Left renal pelvis (tissue), 4 donors: ENCODE results near the gene MORN1. TPM values are rescaled to one million over a fixed set of nuclear protein-coding genes. Genes with fewer than 3 reads are reported as not detected.
"Not testable (repeated sequence)": the region's sequence is repeated elsewhere in the genome, so short reads cannot be mapped to it uniquely, and the experiment has no call there.

Source experiments
- DNase-seq, 4 donors: peaks; one replicate each; pipeline ENCODE4 v3.0.0-alpha.2; 2013; ENCODE audit warnings: low read depth in 4 of 4, low spot score in 3 of 4
- polyA plus RNA-seq, 4 donors: library from polyadenylated mRNA; unstranded; fragments of 120-200 nt; gene quantifications; one replicate each; pipeline ENCODE4 v1.2.1, GENCODE V29; 2013; ENCODE audit not compliant: insufficient read length in 4 of 4

The MORN1 gene
- polyA plus RNA-seq: 10 to 100 TPM in 2 of 4 donors, 1 to 10 TPM in 2; 7.9 to 16.7 (median 11.1) TPM

DNA sequence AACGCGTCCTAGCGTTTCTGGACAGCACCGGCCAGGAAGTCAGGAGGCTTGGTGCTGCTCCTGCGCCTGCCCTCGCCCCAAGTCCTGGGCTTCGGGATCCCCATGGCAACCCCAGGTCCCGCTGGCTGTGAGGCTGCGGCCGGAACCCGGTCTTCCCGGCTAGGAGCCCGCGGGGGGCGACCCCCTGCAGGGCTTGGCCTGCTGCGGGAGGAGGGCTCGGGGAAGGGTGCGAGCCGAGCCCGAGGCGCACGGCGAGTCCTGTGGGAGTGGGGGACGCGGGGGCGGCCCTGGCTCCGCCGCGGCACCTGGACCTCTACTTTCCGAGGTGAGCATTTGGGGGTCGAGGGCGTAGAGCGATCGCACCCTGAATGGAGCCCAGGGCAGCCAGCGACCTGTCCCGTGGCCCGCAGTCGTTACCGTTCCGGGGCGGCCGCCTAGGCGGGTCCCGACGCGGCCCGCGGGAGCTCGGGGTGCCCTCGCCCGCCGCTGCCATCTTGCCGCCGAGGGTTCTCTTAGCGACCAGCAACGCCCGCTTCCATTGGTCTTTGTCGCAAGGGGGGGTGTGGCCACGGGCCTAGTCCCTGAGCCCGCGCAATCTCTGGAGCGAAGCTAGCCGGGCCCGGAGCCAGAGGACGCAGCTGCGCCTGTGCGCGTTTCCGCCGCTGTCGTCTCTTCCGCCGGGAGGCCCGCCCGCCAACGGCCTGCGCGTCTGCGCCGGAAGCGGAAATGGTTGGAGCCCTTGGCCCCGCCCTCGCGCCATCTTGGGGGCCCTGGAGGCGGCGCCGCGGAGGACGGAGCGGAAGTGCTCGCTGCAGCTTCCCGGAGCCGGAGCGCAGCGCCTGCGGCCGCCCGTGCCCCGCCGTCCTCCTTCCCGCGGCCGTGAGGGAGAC lies at the start of gene MORN1, which contains the start of gene RER1:
Gene MORN1 (minus strand): TSS at position 514 of the 890 bp plus-strand sequence. CDS start 21 bp downstream, at position 493.
Gene RER1 (plus strand): TSS at position 801 of the 890 bp plus-strand sequence. CDS start 3,950 bp downstream, outside the sequence.
- DNase-seq: peak; percentile 96 to 97 (median 96)

DNA sequence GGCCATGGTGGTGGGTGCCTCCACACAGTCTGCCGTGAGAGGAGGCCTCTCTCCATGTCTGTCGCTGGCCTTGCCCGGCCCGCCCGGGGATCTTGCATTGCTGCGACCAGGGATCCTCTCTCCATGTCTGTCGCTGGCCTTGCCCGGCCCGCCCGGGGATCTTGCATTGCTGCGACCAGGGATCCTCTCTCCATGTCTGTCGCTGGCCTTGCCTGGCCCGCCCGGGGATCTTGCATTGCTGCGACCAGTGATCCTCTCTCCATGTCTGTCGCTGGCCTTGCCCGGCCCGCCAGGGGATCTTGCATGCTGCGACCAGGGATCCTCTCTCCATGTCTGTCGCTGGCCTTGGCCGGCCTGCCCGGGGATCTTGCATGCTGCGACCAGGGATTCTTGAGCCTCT lies 49.0 kb upstream of the MORN1 start:
- not testable (repeated sequence) for DNase-seq

DNA sequence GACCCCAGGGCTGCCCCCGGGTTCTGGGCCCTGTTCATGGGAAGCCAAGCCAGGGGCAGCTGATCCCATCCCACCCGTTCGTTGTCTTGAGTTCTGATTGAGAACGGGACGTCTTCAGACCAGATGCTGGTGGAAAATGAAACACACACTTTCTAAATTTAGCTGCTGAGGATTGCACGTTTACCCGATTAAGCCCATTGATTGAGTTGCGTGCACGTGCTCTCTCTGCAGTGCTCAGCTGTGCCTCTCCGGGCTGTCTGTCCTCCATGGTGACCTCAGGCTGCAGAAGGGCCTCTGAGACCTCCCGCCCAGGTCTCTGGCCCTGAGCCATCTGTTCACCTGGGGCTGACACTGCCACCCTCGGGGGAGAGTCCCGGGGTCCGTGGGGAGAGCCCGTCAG lies 48.0 kb upstream of the MORN1 start:
- DNase-seq: no peak

DNA sequence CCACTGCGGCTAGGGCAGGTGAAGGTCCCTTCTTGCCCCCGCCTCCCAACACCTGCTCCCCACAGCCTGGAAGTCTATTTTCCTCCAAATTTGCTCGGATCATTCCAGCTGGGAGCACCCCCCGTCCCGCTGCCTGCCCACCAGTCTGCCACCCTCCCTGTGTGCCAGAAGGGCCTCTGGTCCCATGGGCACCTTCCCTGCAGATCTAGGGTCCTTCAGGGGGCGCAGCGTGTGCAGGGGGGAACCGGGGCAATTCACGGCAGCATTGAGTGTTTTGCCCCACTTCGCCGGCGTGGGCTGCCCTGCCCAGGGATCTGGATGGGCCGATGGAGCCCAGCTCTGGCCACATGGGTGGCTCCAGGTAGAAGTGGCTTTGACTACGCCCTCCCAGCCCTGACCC lies 47.3 kb upstream of the MORN1 start:
- no peak for DNase-seq

DNA sequence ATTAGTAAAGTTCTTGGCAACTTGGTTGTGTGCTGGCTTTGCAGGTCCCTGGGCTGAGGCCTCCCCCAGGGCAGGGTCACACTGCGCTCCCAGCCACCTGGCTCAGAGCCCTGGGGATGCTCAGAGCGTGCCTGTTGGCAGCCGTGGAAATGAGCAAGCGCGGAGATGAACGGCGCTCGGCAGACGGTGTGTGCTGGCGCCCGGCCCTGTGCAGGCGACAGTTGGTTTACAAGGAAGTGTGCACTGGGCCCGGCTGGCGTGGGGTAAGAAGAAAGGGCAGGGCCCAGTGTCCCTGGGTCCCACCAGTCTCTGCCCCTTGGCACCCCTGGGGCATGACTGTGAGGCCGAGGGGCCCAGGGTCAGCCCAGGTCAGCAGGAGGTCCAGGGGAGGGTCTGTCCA lies 46.7 kb upstream of the MORN1 start:
- DNase-seq: no peak

DNA sequence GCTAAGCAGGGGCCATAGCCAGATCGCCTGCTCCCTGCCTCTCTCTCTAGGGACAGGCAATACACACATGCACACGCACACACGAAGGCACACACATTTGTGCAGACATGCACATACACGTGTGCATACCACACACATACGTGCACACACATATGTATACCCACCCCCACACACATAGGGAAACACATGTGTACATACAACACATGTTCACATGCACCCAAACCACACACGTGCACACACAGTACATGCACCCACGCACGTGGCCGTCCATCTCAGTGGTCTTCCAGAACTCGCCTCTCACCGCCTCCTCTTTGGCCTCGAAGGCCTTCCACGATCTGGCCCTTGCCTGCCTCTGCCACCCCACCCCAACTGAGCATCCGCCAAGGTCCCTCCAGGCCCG lies 46.3 kb upstream of the MORN1 start:
- no peak for DNase-seq

DNA sequence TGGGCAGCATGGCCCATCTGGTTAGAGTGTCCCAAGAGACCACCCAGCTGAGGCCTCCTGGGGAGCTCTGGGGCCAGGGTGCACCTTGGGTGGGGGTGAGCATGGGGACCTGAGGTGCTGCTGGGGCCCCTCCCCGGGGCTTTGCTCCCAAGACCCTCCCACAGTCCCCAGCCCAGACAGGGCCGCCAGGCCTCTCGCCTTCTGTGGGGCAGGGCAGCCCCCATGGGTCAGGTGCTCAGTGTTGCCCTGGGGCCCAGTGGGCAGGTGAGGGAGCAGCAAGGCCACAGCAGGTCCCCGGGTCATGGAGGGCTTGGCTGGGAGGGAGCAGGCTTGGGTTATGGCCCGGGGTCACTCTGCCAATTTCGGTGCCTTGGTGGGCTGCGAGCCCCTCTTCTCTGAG lies 45.5 kb upstream of the MORN1 start:
- DNase-seq: no peak

DNA sequence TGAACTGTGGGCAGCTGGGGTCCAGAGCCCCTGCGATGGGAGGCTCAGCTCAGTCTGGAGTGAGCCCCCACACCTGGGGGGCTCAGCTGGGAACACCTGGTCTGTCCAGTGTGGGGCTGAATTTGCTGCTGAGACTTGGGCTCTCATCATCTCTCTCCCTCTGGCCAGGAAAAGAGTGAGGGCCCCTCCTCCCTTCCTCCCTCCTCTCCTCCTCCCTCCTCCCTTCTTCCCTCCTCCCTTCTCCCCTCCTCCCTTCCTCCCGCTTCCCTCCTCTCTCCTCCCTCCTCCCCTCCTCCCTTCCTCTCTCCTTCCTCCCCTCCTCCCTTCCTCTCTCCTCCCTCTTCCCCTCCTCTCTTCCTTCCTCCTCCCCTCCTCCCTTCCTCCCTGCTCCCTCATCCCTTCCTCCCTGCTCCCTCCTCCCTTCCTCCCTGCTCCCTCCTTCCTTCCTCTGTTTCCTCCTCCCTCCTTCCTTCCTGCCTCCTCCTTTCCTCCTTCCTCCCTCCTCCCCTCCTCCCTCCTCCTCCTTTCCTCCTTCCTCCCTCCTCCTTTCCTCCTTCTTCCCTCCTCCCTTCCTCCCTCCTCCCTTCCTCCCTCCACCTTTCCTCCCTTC lies 44.5 kb upstream of the MORN1 start:
- DNase-seq: no peak

DNA sequence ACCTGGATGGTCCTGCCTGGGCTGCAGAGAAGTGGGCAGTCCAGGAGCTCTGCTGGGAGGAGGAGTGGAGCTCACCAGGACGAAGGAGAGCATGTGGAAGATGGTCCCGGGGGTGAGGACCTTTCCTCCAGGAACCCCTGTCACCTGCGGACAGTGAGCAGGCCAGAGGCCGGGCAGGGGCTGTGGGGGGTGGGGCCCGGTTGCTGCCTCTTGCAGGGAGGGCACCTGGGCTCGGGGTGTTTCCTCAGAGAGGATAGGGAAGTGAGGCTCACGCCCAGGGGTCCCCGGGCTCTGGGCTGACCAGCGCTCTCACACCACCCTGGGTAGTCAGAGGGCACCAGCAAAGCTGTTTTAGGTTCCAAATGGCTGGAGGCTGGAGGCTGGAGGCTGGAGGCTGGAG lies 43.7 kb upstream of the MORN1 start:
- no peak for DNase-seq

DNA sequence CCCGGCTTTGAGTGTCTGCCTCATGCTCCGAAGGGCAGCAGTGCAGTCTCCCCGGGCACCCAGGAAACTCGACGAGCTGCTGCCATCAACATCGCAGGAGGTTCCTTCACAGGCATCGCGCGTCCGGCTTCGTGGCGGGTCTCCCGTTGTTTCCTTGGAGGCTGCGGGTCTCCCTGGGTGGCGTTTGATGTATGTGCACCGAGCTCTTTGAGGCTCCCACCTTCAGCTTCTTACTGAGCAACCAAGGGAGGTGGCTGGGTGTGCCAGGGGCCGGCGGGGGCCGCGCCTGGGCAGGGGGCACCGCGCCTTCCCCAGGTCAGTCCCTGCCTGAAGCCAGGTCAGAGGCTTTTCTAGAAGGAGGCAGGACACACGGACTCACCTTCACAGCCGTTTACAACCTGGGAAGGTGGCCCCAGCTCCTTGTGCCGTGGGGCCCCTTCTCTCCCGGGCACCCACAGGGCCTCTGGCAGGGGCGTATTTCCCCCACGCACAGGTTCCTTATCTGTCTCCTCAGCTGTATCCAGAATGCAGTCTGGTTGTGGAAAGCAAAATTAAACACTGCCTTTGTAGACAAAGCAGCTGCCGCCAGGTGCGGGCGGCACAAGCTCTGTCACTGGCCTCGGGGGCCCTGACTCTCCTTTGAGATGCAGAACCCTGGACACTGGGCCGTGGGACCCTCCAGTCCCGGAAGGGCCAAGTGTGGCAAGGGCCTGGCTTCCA lies 42.7 kb upstream of the MORN1 start:
- DNase-seq: no peak

DNA sequence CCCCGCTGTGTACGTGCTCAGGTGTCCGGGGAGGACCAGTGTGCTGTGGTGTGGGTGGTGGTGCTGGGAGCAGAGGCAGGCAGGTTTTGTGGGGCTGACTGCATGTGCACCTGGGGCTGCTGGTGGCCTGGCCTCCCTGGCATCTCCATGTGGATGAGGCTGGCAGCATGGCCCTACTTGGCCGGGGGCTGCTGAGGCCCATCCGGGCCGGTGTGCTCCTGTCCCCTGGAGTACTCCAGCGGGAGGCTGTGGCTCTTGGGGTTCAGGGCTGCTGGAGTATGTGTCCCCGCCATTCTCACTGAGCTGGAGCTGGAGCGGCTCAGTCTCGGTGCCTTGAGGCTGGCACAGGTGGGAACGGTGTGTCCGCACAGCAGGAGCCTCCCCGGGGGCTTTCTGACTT lies 41.8 kb upstream of the MORN1 start:
- no peak for DNase-seq

DNA sequence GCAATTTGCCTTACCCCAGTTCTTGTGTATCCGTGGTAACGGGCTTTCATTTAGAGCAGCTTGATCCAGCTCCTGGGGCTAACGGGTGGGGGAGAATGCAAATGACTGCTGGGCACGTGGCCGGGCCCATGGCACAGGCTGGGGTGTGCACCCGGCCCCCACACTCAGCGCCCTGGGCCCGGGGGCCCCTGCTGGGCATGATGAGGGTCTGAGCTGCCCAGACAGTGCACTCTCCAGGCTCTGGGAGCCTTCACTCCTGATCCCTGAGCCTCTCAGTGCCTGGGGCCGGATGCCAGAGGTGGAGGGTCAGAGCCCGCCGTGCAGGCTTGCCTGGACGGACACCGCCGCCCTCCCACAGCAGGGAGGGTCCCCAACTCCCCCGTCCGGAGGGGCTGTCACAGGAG lies 41.1 kb upstream of the MORN1 start:
- no peak for DNase-seq

DNA sequence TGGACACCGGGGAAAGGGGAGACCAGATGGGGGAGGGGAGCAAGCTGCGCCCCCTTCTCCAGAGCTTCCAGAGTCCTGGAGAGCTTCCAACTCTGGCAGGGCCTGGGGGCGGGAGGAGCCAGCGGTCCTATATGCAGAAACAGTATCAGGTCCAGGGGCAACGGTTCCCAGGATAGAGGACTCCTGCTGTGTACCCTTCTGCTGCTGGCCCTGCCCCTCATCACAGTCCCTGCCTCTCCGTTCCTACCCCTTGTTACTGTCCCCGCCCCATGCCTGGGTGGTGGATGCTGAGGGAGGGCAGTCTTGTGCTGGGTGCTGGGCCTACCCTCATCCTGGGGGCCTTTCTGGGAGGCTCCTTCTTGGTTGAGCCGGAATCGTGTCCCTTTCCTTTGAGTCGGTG lies 40.2 kb upstream of the MORN1 start:
- DNase-seq: no peak

DNA sequence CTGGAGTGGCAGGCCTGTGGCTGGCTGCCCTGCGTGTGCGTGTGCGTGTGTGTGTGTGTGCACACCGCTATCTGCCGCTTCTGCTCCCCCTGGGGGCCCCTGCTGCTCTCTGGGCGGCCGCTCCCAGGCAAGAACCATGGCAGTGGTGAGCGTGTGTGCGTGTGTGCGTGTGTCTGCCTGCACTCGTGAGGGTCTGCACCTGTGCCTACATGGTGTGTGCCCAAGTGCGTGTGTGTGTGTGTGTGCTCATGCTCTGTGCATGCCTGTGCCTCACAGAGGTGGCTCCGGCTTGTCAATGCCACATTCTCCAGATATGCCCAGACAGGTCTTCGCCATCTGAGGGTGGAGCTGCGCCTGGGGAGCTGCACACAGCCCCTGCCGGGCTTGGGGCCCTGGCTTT lies 39.7 kb upstream of the MORN1 start:
- no peak for DNase-seq

DNA sequence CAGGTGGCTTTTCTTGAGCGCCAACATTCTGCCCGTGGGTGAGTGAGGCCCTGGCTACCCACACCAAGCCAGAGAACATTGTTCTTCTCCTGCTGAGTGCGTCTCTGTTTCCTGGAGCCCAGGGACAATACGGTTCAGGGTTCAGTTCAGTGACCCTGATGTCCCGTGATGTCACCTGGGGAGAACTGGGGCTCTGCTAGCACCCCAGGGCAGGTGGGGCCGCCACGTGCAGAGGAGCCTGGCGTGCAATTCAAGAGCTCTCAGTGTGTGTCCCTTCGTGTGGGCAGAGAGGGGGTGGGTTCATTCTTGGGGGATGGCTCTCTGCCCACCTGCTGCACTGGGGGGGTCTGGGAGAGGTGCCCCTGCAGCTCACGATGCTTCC lies 39.2 kb upstream of the MORN1 start:
- DNase-seq: no peak

DNA sequence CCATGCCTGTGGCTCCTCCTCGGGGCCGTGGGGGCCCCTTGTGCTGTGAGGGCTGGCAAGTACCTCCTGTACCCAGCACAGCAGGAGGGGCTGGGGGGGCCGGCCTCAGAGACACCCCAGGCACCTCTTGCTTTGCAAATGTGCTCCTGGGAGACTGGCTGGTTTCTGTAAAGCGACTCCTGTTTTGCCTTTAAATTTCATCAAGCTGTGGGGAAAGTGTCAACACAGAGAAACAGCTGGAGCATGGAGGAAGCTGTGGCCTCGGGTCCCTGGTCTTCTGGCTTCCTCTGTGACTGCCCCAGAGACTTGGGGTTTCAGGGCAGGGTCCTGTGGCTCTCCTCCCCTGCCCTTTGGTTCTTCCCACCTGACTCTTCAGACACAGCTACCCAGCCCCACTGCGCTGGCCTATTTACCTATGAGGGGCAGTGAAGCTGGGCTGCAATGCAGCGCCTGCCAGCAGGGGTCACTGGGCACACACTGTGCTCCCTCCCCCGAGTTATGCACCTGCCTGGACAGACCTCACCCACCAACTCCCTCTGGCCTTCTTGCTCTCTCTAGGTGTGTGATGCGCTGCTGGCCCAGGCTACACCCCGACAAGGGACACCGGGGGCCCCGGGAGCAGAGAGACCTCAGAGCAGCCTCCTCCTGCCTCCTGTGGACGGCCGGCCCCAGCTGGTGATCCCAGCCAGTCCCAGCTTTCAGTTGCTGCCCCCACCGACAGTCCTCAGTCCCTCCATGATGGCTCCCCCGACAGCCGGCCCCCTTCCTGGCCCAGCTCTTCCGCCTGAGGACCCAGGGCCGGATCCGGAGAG lies 38.6 kb upstream of the MORN1 start:
- DNase-seq: no peak

DNA sequence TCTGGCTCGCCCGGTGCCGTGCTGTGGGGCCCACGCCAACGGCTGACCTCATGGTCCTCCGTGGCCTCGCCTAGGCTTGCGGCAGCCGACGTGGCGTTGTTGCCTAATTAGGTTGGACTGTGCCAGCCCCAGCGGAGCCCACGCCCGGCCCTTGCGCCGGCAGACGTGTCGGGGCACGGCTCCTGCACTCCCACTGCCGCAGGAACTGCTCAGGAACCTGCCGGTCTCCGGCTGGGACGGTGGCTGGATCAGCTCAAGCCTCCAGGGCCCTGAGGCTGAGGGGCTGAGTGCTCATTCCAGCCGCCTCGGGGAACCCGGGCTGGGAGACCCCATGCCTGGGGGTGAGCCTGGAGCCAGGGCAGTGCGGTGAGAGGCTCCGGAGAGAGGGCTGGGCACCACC lies 37.1 kb upstream of the MORN1 start:
- no peak for DNase-seq

DNA sequence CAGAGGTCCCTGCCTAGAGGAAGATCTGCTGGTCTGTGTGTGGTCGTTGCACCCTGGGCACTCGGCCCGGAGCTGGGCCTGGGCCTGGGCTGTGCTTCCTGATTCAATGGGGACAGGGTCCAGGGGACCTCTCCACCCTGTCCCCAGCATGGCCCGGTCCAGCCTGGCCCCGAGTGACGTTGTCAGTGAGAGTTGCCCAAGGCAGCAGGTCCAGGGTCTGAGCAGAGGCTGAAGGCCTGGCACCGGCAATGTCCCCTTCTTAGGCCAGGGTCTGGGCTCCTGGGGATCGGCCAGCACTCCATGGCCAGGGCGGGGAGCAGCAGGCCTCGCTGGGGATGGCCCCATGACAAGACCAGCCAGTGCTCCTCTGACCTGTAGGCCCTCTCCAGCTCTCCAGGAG lies 36.6 kb upstream of the MORN1 start:
- DNase-seq: no peak

DNA sequence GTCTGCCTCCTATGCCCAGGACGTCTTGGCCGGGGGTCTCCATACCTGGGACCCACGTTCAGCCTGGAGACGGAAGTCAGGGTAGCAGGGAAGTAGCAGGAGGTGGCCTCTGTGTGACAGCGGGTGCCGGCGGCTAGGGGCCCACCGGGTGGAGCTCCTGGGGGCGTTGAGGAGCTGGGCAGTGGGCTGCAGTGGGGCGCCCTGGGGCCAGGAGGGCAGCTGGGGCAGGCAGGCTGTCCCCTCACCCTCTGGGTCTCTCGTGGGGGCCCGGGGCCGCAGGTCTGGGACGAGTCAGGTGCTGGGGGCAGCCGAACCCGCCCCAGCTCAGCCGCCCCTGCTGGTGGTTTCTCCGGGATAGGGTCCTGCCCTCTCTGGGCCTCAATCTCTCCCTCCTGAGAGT lies 35.7 kb upstream of the MORN1 start:
- no peak for DNase-seq

DNA sequence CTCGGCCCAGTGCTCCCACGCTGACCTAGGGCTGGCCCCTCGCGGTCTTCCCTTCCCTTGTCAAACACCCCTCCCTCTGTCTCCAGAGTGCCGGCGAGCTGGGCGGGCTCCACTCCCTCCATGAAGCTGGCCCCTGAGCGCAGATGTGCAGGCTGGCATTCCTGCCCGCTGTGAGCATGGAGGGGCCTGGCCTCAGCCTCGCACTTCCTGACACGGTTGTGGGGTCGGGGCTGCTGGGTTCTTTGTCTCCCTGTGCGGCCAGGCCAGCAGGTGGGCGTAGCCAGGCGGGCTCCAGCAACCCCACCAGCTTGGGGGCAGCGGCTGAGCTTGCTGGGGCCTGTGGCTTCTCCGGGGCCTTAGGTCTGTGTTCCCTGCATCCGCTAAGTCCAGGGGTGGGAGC lies 35.2 kb upstream of the MORN1 start:
- no peak for DNase-seq

DNA sequence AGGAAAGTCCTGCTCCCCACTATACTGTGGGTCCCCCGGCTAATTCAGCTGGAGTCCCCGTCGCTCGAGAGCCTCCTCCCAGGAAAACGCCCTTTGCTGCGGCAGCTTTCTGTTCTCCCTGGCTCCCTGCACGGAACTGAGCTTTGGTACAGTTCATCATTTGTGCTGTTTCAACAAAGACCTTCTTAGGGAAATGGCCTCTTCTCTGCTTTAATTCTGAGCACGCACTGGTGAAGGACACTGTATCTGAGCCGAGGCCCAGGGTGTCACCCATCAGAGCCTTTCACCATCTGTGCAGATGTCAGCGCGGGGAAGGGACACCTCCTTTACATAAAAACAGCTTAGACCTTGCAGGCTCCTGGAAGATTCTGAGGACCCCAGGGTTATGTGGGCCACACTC lies 34.5 kb upstream of the MORN1 start:
- no peak for DNase-seq
